Upper lobe of left lung (tissue), 6 donors: Measurements from ENCODE around the gene GPN1. TPM values are rescaled to one million over a fixed set of nuclear protein-coding genes. Genes with fewer than 3 reads are reported as not detected.
"Not testable (repeated sequence)": the region's sequence is repeated elsewhere in the genome, so short reads cannot be mapped to it uniquely, and the experiment has no call there.

Experiments used
- ATAC-seq, 2 donors: fragments of 200-7000 bp; cut with Tn5 transposase; one replicate each; pipeline ENCODE4 v1.9.1; 2022; ENCODE audit warnings: mild to moderate bottlenecking in 2 of 2, moderate library complexity in 2 of 2; ENCODE audit not compliant: low FRiP score in 2 of 2
- DNase-seq, 2 donors: peaks; one replicate each; pipeline ENCODE4 v3.0.0-alpha.2; 2019 to 2020
- H3K27ac ChIP-seq, 4 donors: fragments of 200-600 bp; sonication (generic); one replicate each; pipeline ENCODE4 v1.5.1; 2016 to 2019
- H3K27me3 ChIP-seq, 4 donors: fragments of 200-600 bp; sonication (generic); one replicate each; pipeline ENCODE4 v1.5.1; 2017 to 2019
- H3K36me3 ChIP-seq, 4 donors: fragments of 200-600 bp; sonication (generic); one replicate each; pipeline ENCODE4 v1.5.1; 2016 to 2019
- H3K4me1 ChIP-seq, 4 donors: fragments of 200-600 bp; sonication (generic); one replicate each; pipeline ENCODE4 v1.5.1; 2018 to 2019
- H3K4me3 ChIP-seq, 4 donors: fragments of 200-600 bp; sonication (generic); one replicate each; pipeline ENCODE4 v1.5.1; 2017 to 2019; ENCODE audit warnings: mild to moderate bottlenecking in 2 of 4, moderate library complexity in 1 of 4
- H3K9me3 ChIP-seq, 4 donors: fragments of 200-600 bp; sonication (generic); one replicate each; pipeline ENCODE4 v1.5.1; 2018 to 2019
- CTCF ChIP-seq, 6 experiments: fragments of 450-650 bp in 4 of 6; fragments of 200-600 bp in 2 of 6; sonication (generic) in 2 of 6; IDR thresholded peaks; one replicate each; pipeline ENCODE4 v1.5.1; 2016 to 2019; ENCODE audit warnings: antibody characterized with exemption in 6 of 6
- EP300 ChIP-seq, 4 donors: sonication (generic); formaldehyde crosslinking; IDR thresholded peaks; one replicate each; pipeline ENCODE4 v1.5.1; 2017; ENCODE audit warnings: antibody characterized with exemption in 4 of 4, control low read depth in 2 of 4
- POLR2A ChIP-seq, 4 donors: fragments of 450-650 bp; IDR thresholded peaks; one replicate each; pipeline ENCODE4 v1.5.1; 2016 to 2017; ENCODE audit warnings: antibody characterized with exemption in 4 of 4, mild to moderate bottlenecking in 2 of 4
- POLR2AphosphoS5 ChIP-seq, 2 donors: sonication (generic); formaldehyde crosslinking; IDR thresholded peaks; one replicate each; pipeline ENCODE4 v1.5.1; 2017; ENCODE audit warnings: antibody characterized with exemption in 2 of 2
- WGBS, 2 donors: methylation state at CpG; one replicate each; pipeline ENCODE4 v1.1.5; 2017 to 2018; 5-methylcytosine and 5-hydroxymethylcytosine counted together
- total RNA-seq, 6 donors: library from RNA; depleted of rRNA in 4 of 6; stranded (reverse); fragments of >200 nt in 4 of 6; gene quantifications; one replicate each; pipeline versions ENCODE4 v1.1.0 to v1.2.1, GENCODE V29; 2016 to 2021
- donor health status: DM: no; HTN: no; CAD: no; lungs with moderate emphysema.
- donor health status: DM: no; HTN: yes; CAD: no; lungs with severe emphysema.

GPN1 gene
- total RNA-seq, 6 donors from 2014 or later = 9.3 to 31.2 (median 21.6) TPM

- no peaks in the 10 kb centered on the region for H3K9me3 ChIP-seq
- WGBS, 2 donors = 98 to 99% methylated on average over 3 of the region's 3 CpGs
- no peak for ATAC-seq
- H3K4me3 ChIP-seq = no peak overlapping the region
- no peak for DNase-seq
- H3K27ac ChIP-seq = no peak overlapping the region
- no peaks in the 10 kb centered on the region for H3K27me3 ChIP-seq
- H3K4me1 ChIP-seq = no peaks in the 10 kb centered on the region
- TF ChIP-seq POLR2A (IDR thresholded peaks at IDR 0.05) (no peak), POLR2AphosphoS5 (IDR thresholded peaks at IDR 0.05) (no peak), CTCF (IDR thresholded peaks at IDR 0.05) (no peak), EP300 (IDR thresholded peaks at IDR 0.05) (no peak)
- peaks cover 24 to 86% (median 35%) of the 10 kb centered on the region in 4 donors for H3K36me3 ChIP-seq
Observed at GRCh38 chr2:27615316-27615715, 13.5 kb upstream of the GPN1 start.

GRCh38 chr2:27621524-27621923 lies 7.3 kb upstream of the GPN1 start:
- DNase-seq (no peak), ATAC-seq (no peak)
- Histone ChIP-seq H3K36me3 (peaks cover 14 to 80% (median 45%) of the 10 kb centered on the region in 4 donors), H3K4me1 (peaks cover 0 to 4% (median 2%) of the 10 kb centered on the region in 4 donors), H3K9me3 (no peaks in the 10 kb centered on the region), H3K27me3 (no peaks in the 10 kb centered on the region), H3K27ac (no peak overlapping the region), H3K4me3 (no peak overlapping the region)
- TF ChIP-seq POLR2AphosphoS5 (IDR thresholded peaks at IDR 0.05) = no peak
- no peak for TF ChIP-seq EP300 (IDR thresholded peaks at IDR 0.05)
- no peak for TF ChIP-seq CTCF (IDR thresholded peaks at IDR 0.05)
- no peak for TF ChIP-seq POLR2A (IDR thresholded peaks at IDR 0.05)
- 82 to 87% methylated on average over 1 of the region's 1 CpG for WGBS, 2 donors

GRCh38 chr2:27622921-27623384 lies 5.9 kb upstream of the GPN1 start:
- no peak for TF ChIP-seq POLR2AphosphoS5 (IDR thresholded peaks at IDR 0.05)
- TF ChIP-seq EP300 (IDR thresholded peaks at IDR 0.05) = no peak
- TF ChIP-seq POLR2A (IDR thresholded peaks at IDR 0.05) = no peak
- no peak for TF ChIP-seq CTCF (IDR thresholded peaks at IDR 0.05)
- H3K27me3 ChIP-seq = no peaks in the 10 kb centered on the region
- peaks cover under 1 to 66% (median 37%) of the 10 kb centered on the region in 4 donors for H3K36me3 ChIP-seq
- no peak overlapping the region for H3K27ac ChIP-seq
- H3K9me3 ChIP-seq = no peaks in the 10 kb centered on the region
- ATAC-seq (no peak), DNase-seq (no peak)
- H3K4me3 ChIP-seq = no peak overlapping the region
- 85 to 93% methylated on average over 3 of the region's 3 CpGs for WGBS, 2 donors
- H3K4me1 ChIP-seq = peaks cover 9 to 16% (median 14%) of the 10 kb centered on the region in 4 donors

GRCh38 chr2:27624943-27625342 lies 3.9 kb upstream of the GPN1 start:
- Histone ChIP-seq H3K9me3 (no peaks in the 10 kb centered on the region), H3K27me3 (no peaks in the 10 kb centered on the region)
- no peak for DNase-seq

GRCh38 chr2:27626323-27626722 lies 2.5 kb upstream of the GPN1 start:
- H3K36me3 ChIP-seq = peaks cover under 1 to 37% (median 21%) of the 10 kb centered on the region in 4 donors
- WGBS, 2 donors = 78 to 92% methylated on average over 1 of the region's 1 CpG
- peak overlapping the region in 3 of 4 donors; percentile 24 to 68 (median 61) for H3K27ac ChIP-seq
- H3K4me1 ChIP-seq = peaks cover 24 to 30% (median 28%) of the 10 kb centered on the region in 4 donors
- H3K4me3 ChIP-seq, ATAC-seq, H3K27me3 ChIP-seq, DNase-seq, H3K9me3 ChIP-seq: not testable (repeated sequence)

More at GRCh38 chr2:27624943-27625342, 3.9 kb upstream of the GPN1 start:
- Histone ChIP-seq H3K4me3 (no peak overlapping the region), H3K36me3 (peaks cover 0 to 46% (median 27%) of the 10 kb centered on the region in 4 donors), H3K4me1 (peaks cover 22 to 26% (median 25%) of the 10 kb centered on the region in 4 donors), H3K27ac (no peak overlapping the region)
- no peak for TF ChIP-seq CTCF (IDR thresholded peaks at IDR 0.05)
- TF ChIP-seq POLR2A (IDR thresholded peaks at IDR 0.05) = no peak
- TF ChIP-seq EP300 (IDR thresholded peaks at IDR 0.05) = no peak
- TF ChIP-seq POLR2AphosphoS5 (IDR thresholded peaks at IDR 0.05) = no peak
- no peak for ATAC-seq

- WGBS, 2 donors = 46 to 50% methylated on average over 3 of the region's 3 CpGs
- peak in 1 of 2 donors; percentile 34 for ATAC-seq
- H3K27me3 ChIP-seq, H3K9me3 ChIP-seq, H3K4me3 ChIP-seq: not testable (repeated sequence)
- peaks cover 5 to 37% (median 21%) of the 10 kb centered on the region in 4 donors for H3K36me3 ChIP-seq
- peak overlapping the region in 3 of 4 donors; percentile 24 to 68 (median 61) for H3K27ac ChIP-seq
- DNase-seq = peak in 1 of 2 donors; percentile 31
- peaks cover 24 to 30% (median 28%) of the 10 kb centered on the region in 4 donors for H3K4me1 ChIP-seq
Observed at GRCh38 chr2:27626921-27627320, 1.9 kb upstream of the GPN1 start.
